GM11168 (cell line): ENCODE results near the gene CSNK2A3.

Experiments
- in situ Hi-C: fragments of 300-500 bp; cut with MboI; formaldehyde crosslinking; loops from one replicate; pipeline ENCODE4 v1.12.0; 2022; ENCODE audit warnings: low sequenced_read_pairs; ENCODE audit not compliant: unreplicated experiment

The CSNK2A3 gene

DNA sequence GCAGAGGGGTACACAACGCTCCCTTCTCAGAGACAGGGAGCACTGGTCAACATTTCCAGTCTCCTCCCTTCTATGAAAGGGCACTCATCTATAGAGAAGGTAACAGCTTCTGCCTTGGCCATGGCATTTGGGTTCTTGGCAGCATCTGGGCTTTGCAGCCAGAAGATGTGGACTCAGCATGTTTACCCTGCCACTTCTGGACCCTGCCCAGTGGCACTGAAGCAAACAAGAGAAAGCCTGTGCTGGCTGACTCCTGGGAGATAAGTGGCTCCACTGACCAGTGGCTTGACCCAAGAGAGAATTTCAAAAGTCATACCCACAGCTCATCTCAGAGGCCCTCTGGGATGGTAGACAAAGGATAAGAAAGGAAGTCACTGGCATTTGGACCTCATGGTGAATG is 8.0 kb downstream of the CSNK2A3 start:
- in situ Hi-C loops = no loop called here

DNA sequence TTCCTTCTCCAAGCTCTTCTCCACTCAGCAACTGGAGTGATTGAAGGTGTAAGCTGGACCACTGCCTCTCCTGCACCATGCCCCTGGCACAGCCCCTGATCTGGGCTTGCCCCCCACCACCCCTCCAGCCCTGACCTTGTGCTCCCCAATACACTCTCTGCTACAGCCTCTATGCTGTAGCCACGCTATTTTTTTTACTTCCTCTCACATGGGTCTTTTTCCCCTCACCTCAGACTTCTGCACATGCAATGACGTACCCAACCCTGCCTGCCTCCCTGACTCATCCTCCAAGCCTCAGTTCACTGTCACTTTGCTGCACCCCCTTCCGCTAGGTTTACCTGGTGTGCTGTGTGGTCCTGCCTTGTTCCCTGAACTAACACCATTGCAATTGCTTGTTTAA is 9.0 kb downstream of the CSNK2A3 start:
- in situ Hi-C loops = no loop called here

DNA sequence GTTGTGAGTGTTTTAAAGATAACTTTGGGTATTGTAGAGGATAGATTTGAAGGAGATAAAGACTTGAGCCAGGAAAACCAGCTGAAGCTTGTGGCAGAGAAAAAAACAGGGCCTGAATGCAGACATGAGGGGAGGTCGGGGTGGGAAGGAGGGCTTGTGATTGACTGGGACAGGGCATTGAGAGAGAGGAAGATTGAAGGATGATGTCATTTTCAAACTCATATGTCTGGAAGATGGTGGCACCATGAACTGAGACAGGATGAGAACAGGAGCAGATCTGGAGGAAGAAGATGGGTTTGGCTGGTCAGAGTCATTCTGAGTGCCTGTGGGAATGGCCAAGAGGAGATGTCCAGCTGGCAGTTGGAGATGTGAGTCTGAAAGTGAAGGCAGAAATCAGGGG is 14.7 kb downstream of the CSNK2A3 start:
- in situ Hi-C loops = no loop called here

DNA sequence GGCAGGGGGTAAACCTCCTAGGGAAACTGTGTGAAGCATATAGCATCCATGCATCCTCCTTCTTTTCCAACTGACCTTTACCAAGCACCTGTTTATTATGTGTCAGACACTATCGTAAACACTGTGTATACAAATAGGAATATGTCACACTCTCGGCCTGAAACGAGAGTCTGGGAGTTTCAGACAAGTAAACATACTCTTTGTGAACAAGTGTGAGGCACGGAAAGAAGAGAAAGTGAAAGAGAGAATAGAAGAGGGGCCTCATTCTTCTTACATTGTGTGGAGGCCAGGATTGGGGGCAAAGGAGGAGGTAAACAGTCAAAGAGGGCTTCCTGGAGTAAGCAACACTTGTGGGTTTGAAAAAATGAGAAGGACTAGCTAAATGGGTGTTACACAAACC is 16.4 kb downstream of the CSNK2A3 start:
- in situ Hi-C loops = no loop called here

DNA sequence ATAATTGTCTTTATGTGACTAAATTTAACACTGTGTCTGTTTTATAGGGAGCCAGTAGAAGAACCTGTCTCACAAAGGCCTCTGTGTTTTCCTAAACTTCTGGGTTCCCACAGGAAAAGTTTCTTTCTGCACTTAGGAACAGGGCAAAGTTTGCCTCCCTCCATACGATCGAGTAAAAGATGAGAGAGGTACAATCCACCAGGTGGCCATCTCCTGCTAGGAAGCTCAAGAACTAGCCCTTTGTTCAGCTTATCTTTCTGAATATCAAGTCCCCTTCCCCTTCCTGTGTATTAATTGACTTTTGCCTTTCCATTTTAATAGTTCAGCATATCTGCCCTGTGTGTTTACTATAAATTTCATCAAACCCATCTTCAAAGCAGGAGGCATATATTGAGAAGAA is 18.0 kb downstream of the CSNK2A3 start:
- in situ Hi-C loops = no loop called here

DNA sequence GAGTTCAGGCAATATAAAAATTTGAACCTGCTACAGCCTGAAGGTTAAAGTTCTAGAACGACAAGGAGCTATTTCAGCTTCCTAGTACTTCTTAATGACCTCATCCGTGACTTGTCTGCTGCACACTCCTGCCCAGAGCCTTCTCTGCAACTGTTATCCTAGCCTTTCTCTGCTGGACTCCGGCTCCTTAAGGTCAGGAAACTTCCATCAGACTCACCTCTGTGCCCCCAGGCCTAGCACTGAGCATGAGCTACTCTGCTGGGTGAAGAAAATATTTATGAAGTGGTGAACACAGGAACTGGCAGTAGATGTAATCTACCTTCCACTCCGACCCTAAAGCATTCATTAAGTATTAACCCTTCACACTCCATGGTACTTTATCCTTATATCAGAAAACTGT is 18.4 kb downstream of the CSNK2A3 start:
- in situ Hi-C loops = no loop called here

DNA sequence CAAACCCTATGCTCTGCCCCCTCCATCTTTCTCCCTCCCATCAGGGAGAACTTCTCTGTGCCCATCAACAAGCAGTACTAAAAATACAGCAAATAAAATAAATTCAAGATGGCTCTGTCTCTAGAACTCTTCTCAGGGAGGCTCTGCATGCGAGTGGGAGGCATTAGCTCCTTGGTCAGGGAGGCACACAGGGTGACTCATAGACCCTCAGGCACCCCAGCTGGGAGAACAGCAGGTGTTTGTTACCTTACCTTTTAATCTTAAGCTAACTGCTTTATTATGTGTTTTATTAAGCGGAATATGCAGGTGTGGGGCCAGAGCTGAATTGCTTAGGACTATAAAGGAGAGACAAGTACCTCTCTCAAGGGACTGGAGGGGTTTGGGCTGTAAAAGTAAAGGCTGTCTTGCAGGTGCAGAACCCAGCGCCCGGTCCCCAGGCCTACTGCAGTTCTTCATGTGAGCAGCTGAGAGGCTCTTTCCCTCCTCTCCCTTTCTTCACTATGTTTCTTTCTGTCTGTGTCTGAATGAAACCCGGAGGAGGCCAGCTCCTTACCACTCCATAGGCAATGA is 20.8 kb downstream of the CSNK2A3 start:
- in situ Hi-C loops = no loop called here

DNA sequence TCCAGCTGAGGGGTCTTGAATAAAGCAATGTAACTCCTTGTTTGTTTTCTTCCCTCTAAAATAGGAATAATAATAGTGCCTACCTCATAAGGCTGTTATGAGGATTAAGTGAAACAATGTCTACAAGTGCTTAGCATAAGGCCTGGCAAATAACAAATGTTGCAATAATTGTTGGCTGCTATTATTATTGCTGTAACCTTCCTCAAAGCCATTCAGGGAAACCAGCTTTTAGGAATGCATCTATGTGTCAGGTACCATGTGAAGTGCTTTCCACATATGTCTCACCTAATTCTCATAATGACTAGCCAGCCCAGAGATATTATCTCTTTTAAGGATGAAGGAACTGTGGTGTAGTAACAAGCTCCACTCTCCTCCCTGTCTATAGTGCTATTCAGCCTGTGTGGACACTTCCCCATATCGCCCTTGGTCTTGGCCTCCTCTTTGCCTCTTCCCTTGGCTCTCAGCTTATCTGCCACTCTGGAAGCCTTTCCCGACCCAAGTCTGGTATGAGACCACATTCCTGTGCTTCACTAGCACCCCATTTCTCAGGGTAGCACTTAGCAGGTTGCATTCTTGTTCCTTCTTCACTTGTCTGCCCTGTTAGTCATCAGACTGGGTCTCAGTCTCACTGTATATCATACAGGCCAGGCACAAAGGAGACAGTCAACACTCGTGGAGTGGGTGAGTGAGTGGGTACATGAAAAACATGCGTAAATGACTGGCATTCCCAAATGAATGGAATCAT is 23.8 kb downstream of the CSNK2A3 start:
- in situ Hi-C loops = no loop called here

DNA sequence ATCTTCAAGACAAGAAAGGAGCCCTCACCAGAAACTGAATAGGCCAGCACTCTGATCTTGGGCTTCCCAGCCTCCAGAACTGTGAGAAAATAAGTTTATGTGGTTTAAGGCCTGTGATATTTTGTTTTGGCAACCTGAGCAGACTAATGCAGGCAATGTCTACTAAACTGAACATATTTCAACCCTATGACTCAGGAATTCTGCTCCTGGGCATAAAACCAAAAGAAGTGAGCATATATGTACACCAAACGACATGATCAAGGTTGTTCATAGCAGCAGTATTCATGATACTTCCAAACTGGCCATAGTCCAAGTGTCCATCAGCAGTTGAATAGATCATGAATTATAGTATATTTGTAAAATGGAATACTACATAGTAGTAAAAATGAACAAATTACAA is 29.0 kb downstream of the CSNK2A3 start:
- in situ Hi-C loops = no loop called here

DNA sequence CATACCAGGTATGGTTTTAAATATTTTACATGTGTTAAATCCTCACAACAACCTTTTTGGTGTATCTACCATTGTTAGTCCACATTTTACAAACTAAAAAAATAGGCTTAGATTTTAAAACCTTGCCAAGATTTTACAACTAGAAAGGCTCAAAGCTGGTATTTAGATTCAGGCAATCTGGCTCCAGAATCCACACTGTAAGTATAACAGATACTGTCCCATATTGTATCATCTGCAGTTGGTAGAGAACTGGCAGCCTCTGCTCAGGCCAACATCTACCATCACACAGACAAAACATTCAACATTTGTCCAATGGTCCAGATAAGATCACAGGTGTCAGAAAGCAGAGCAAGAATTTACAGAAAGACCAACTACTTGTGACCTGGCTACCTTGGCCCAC is 30.9 kb downstream of the CSNK2A3 start:
- in situ Hi-C loops = no loop called here

DNA sequence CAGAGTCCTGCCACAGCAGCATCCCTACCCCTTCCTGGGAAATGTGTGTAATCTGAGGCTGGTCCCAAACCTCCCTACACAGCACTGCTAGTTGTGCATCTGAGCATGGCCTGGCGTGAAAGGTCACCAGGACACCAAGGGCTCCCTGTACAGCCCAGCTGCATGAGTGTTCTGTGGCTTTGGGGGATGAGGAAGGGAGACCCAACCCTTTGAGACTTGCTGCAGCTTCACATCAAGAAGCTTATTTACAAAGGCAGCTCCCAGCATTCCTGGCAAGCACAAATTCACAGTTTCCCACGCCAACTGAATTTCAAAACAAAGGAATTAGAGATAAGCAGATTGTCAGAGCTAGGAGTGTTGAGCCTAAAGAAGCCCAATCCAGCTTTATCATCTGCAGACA is 32.2 kb downstream of the CSNK2A3 start:
- in situ Hi-C loops = no loop called here

DNA sequence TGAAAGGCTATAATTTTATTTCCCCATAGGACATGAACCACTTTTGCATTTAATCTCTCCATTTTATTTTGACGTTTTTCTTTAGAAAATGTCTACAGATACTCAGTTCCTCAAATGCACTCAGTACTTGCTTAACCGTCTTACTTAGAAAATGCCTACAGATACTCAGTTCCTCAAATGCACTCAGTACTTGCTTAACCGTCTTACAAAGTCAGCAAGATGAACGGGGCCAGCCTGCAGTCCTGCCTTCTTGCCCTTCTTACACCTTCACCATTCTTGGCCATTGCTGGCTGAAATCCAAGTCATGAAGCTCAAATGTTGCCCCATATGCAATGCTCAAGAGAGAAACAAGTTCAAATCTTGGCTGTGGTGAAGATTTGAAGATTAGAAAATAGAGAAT is 34.1 kb downstream of the CSNK2A3 start:
- in situ Hi-C loops = no loop called here

DNA sequence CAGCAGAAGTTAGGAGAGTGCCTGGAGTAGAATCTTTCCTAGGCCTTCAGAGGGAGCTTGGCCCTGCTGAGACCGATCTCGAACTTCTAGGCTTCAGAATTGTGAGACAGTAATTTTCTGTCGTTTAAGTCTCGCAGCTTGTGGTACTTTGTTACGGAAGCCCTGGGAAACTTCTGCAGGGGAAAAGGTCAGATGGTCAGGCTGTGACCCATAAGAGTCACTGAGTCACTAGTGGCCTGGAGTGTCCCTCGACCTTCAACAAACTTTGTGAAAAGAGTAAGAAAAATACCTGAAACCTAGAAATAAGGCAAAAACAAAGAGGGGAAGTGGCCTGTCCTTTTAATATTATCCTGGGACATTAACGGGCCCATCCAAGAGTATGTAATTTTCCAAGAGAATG is 34.6 kb downstream of the CSNK2A3 start:
- in situ Hi-C loops = no loop called here

DNA sequence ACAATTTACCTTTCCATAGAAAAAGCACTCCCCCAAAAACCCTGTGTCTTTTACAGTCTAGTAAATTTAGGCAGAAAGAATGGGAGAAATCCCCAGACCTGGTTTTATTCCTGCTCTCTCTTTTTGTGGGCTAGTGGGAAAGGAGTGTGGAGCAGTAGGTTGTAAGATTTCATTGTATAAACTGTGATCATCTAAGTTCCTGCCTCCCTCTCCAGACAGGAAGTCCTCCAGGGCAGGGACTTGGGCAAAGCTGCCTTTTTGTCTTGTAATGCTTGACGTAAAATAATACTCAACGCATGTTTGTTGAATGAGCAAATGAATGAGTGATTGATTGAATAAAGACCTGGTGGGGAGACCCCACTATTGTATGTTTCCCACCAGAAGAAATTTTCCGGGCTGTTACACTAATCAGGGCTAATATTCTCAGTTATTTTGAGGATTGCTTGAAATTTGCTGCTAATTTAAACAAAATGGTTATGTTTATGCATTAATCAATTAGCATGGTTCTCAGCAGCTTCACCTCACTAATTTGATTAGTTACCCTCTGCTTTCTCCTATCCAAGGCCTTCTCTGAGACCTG is 36.3 kb downstream of the CSNK2A3 start:
- in situ Hi-C loops = no loop called here

DNA sequence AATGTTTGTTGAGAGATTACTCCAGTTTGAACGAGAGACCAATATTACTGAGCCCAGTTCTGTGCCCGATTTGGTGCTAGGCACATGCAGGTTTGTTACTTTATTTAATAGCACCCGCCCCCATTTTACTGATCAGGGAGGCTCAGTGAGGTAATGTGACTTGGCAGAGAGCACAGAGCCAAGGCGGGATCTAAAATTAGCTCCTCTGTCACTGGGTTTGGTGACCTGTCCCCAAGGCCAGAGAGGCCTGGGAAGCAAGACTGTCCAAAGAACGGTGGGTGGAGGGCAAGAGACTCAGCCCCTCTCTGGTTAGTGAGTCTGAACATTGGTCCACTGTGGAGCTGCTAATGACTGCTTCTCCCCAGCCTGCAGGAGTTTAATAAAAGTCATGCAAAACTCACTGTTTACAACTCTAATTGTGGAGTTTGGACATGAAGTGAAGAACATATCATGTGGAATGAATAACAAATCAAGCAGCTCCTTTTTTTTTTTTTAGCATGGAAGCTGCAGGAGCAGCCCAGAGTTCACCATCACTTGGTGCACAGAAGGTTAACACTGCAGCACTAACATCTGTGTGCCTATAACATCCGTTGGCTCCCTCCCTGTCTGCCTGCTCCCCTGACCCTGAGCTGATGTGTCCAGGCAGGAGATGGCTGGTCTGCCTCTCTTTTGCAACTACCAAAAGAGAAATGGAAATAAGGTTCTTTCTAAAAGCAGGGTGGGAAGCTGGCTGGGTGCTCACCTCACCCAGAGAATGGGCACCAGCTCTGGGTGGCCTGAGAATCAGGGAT is 39.0 kb downstream of the CSNK2A3 start:
- in situ Hi-C loops = no loop called here

DNA sequence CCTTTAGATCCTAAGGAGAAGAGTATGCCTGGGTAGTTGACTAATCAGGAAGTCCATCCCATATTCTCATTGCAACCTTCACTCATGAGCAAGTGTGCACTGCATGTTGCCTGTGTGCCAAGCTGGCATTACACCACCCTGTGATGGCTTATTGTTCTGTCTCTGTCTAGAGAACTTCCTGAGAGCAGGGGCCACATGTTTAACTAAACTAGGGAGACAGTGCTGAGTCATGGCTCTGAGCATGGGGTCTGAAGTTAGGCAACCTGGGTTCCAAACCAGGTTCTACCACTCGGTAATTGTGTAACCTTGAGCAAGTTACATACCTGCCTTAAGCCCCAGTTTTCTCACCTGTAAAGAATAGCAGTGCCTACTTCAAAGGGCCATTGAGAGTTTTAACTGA is 39.6 kb downstream of the CSNK2A3 start:
- in situ Hi-C loops = no loop called here

DNA sequence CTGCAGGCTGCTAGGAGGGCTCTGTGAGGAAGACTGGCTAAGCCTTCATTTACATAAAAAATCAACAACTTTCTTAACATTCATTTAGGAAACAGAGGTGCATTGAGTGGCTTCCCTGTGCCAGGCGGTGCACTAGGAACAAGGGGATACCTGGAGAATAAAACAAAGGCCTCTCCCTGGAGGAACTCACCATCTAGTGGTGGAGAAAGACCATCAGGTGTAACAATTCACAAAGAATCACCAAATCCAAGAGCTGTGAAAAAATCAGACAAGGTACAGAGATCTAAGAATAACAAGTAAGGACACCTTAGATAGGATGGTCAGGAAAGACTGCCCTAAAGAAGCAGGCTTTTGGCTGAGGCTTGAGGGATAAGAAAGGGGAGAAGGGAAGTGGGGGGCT is 40.3 kb downstream of the CSNK2A3 start:
- in situ Hi-C loops = no loop called here

DNA sequence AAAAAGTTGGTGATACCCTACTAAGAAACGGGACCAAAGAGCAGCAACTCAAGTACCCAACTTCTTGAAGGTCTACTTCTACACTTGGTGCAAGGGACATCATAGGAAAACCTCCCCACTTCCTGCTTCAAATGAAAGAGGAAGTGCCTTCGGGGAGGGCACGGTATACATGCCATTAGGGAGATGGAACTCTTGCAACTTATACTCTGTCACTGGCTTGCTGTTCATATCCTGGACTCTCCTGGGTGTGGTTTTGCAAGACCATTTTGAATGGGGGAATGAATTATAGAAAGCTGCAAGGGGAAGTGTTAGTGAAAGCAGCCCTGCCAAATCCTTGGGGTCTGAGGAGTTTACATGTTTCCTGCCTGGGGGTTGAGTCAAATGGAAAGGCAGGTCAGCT is 41.9 kb downstream of the CSNK2A3 start:
- in situ Hi-C loops = no loop called here

DNA sequence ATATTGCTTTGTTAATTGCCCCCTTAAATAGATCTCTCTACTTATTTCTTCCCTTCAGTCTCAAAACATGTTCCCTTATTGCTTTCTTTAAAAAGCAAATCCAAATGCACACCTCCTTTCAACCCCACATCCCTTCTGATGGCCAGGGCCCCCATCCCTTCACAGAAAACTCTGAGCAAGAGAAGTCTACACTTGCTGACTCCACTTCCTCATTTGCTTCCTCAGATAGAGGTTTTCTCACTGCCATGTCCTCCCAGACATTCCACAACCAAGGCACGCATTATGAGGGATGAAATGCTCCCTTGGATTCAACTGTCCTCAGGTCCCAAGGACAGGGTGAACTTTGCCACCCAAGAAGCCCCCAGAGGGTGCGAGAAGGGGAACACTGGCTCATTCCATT is 43.1 kb downstream of the CSNK2A3 start:
- in situ Hi-C loops = no loop called here

DNA sequence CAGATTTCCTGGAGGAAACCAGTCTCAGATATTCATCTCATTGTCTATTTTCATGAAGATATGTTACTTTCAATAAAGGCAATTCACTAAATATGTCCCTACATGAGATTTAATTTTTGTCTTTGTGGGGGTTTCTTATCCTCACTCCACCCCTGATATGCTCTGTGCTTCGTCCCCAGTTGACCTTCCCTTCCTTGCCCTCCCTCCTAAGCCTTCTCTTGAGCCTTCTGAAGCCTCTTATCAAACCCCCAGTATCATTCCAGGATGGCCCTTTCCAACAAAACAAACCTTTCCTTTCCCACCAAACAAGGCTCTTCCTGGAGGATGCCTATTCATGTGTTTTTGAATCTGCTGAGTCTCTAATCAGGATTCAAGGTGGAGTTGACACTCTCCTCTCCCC is 44.8 kb downstream of the CSNK2A3 start:
- in situ Hi-C loops = no loop called here

DNA sequence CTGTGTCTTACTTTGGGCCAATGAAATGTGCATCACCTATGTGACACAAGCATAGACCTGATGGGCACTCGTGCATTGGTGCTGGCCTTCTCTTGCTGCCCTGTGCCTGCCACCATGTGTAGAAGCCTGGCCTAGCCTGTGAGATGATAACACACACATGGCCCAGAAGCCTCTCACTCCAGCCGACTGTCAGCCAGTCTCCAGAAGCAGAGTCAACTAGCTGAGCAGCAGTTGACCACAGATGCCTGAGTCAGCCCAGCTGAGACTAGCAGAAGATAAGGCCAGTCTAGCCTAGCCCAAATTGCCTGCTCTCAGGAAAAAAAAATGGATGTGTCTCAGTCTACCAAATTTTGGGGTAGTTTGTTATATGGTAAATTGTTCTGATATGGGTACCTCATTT is 46.2 kb downstream of the CSNK2A3 start:
- in situ Hi-C loops = no loop called here
